Liver (tissue), 9 donors: Measurements from ENCODE around the gene RASGRF2. TPM values are rescaled to one million over a fixed set of nuclear protein-coding genes. Genes with fewer than 3 reads are reported as not detected.
"Not testable (repeated sequence)": the region's sequence is repeated elsewhere in the genome, so short reads cannot be mapped to it uniquely, and the experiment has no call there.

Source experiments
- DNase-seq: peaks from one replicate; pipeline ENCODE4 v3.0.0-alpha.2; 2017; ENCODE audit warnings: low spot score
- H3K27ac ChIP-seq, 2 donors: one replicate each; pipeline ENCODE4 v1.7.0; 2013; ENCODE audit warnings: inconsistent platforms in 2 of 2, low read length in 2 of 2, control low read depth in 1 of 2, low read depth in 1 of 2, mild to moderate bottlenecking in 1 of 2
- H3K27me3 ChIP-seq, 4 donors: one replicate each; pipeline versions ENCODE4 v1.6.1 to v1.7.0; 2013; ENCODE audit warnings: low read length in 3 of 4, inconsistent platforms in 1 of 4, mild to moderate bottlenecking in 1 of 4, moderate library complexity in 1 of 4; ENCODE audit not compliant: control insufficient read depth in 4 of 4, insufficient read depth in 4 of 4
- H3K36me3 ChIP-seq, 4 donors: one replicate each; pipeline versions ENCODE4 v1.6.1 to v1.7.0; 2013; ENCODE audit warnings: low read length in 3 of 4, mild to moderate bottlenecking in 3 of 4, low read depth in 1 of 4, moderate library complexity in 1 of 4; ENCODE audit not compliant: control insufficient read depth in 4 of 4, insufficient read depth in 3 of 4
- H3K4me1 ChIP-seq, 4 donors: one replicate each; pipeline versions ENCODE4 v1.6.1 to v1.7.0; 2013; ENCODE audit warnings: low read length in 3 of 4, mild to moderate bottlenecking in 3 of 4, moderate library complexity in 1 of 4; ENCODE audit not compliant: control insufficient read depth in 4 of 4, insufficient read depth in 4 of 4
- H3K4me3 ChIP-seq, 3 donors: one replicate each; pipeline versions ENCODE4 v1.6.1 to v1.7.0; 2013; ENCODE audit warnings: low read length in 3 of 3, control low read depth in 1 of 3, low read depth in 1 of 3, mild to moderate bottlenecking in 1 of 3
- H3K9ac ChIP-seq, 2 donors: one replicate each; pipeline ENCODE4 v1.7.0; 2013; ENCODE audit warnings: low read length in 2 of 2, mild to moderate bottlenecking in 2 of 2, moderate library complexity in 2 of 2, control low read depth in 1 of 2, low read depth in 1 of 2
- H3K9me3 ChIP-seq, 4 donors: one replicate each; pipeline versions ENCODE4 v1.6.1 to v1.7.0; 2013; ENCODE audit warnings: low read length in 3 of 4; ENCODE audit not compliant: control insufficient read depth in 4 of 4
- EGR1 ChIP-seq, 2 donors: IDR thresholded peaks; 2 replicates each; pipeline ENCODE4 v1.6.1; 2016 to 2018; ENCODE audit warnings: antibody characterized with exemption in 2 of 2, low read depth in 2 of 2
- FOXA1 ChIP-seq: IDR thresholded peaks from 2 replicates; pipeline ENCODE4 v1.6.1; 2016; ENCODE audit warnings: antibody characterized with exemption
- FOXA2 ChIP-seq: IDR thresholded peaks from 2 replicates; pipeline ENCODE4 v1.6.1; 2016; ENCODE audit warnings: antibody characterized with exemption
- GABPA ChIP-seq, 2 donors: IDR thresholded peaks in 1 of 2; conservative IDR thresholded peaks in 1 of 2; 2 replicates each; pipeline ENCODE4 v1.6.1; 2016; ENCODE audit warnings: antibody characterized with exemption in 2 of 2, mild to moderate bottlenecking in 1 of 2, moderate library complexity in 1 of 2
- HNF4A ChIP-seq, 2 donors: conservative IDR thresholded peaks; 2 replicates each; pipeline ENCODE4 v1.6.1; 2016; ENCODE audit warnings: antibody characterized with exemption in 2 of 2, mild to moderate bottlenecking in 2 of 2
- JUND ChIP-seq, 2 donors: IDR thresholded peaks; 2 replicates each; pipeline ENCODE4 v1.6.1; 2016; ENCODE audit warnings: antibody characterized with exemption in 2 of 2
- NR2F2 ChIP-seq: IDR thresholded peaks from 2 replicates; pipeline ENCODE4 v1.6.1; 2016; ENCODE audit warnings: antibody characterized with exemption
- RAD21 ChIP-seq, 2 donors: IDR thresholded peaks; 2 replicates each; pipeline ENCODE4 v1.6.1; 2016; ENCODE audit warnings: antibody characterized with exemption in 2 of 2, mild to moderate bottlenecking in 2 of 2
- RXRA ChIP-seq, 2 donors: IDR thresholded peaks; 2 replicates each; pipeline ENCODE4 v1.6.1; 2017 to 2018; ENCODE audit warnings: antibody characterized with exemption in 2 of 2, mild to moderate bottlenecking in 1 of 2
- SP1 ChIP-seq: IDR thresholded peaks from 2 replicates; pipeline ENCODE4 v1.6.1; 2018; ENCODE audit warnings: antibody characterized with exemption, mild to moderate bottlenecking
- TAF1 ChIP-seq: conservative IDR thresholded peaks from 2 replicates; pipeline ENCODE4 v1.6.1; 2016; ENCODE audit warnings: antibody characterized with exemption, mild to moderate bottlenecking
- YY1 ChIP-seq: IDR thresholded peaks from 2 replicates; pipeline ENCODE4 v1.6.1; 2016; ENCODE audit warnings: antibody characterized with exemption, mild to moderate bottlenecking
- WGBS: extraction: QIAGEN DNeasy Blood & Tissue Kit; methylation state at CpG from one replicate; pipeline ENCODE4 v1.1.7; 2013; 5-methylcytosine and 5-hydroxymethylcytosine counted together
- polyA plus RNA-seq, 2 donors: library from polyadenylated mRNA; stranded (reverse) in 1 of 2; unstranded in 1 of 2; fragments of 200-250 nt in 1 of 2; fragments of >200 nt in 1 of 2; fragmentation: Nextera tagmentation in 1 of 2; extraction: Ambion mirVana in 1 of 2; gene quantifications; one replicate each; pipeline versions ENCODE4 v1.2.1 to v1.2.3, GENCODE V29; 2013 to 2015
- total RNA-seq, 2 donors: library from RNA; depleted of rRNA; stranded (reverse); fragments of >200 nt; gene quantifications; one replicate each; pipeline ENCODE4 v1.2.3, GENCODE V29; 2014
- TF ChIP-seq, protein P1 (sequence below): IDR thresholded peaks from 2 replicates; pipeline ENCODE4 v1.6.1; 2016; ENCODE audit warnings: antibody characterized with exemption, mild to moderate bottlenecking
- TF ChIP-seq, protein P2 (sequence below): IDR thresholded peaks from 2 replicates; pipeline ENCODE4 v1.6.1; 2016; ENCODE audit warnings: antibody characterized with exemption
- TF ChIP-seq, protein P3 (sequence below): IDR thresholded peaks from 2 replicates; pipeline ENCODE4 v1.6.1; 2016; ENCODE audit warnings: antibody characterized with exemption
- TF ChIP-seq, protein P4 (sequence below): fragments of 150-350 bp; IDR thresholded peaks from 2 replicates; pipeline ENCODE4 v1.5.1; 2017; ENCODE audit warnings: improper control_type of control experiment, low read depth, low read length; ENCODE audit not compliant: missing input control
- TF ChIP-seq, protein P5 (sequence below): IDR thresholded peaks from 2 replicates; pipeline ENCODE4 v1.6.1; 2016; ENCODE audit warnings: antibody characterized with exemption
- donor health status: healthy.
- donor health status: healthy.
- donor health status: healthy.
- donor health status: healthy.
- donor health status: healthy.

RASGRF2 gene
- total and polyA plus RNA-seq, 4 donors = 0.12 to 3.3 (median 0.23) TPM

DNA sequence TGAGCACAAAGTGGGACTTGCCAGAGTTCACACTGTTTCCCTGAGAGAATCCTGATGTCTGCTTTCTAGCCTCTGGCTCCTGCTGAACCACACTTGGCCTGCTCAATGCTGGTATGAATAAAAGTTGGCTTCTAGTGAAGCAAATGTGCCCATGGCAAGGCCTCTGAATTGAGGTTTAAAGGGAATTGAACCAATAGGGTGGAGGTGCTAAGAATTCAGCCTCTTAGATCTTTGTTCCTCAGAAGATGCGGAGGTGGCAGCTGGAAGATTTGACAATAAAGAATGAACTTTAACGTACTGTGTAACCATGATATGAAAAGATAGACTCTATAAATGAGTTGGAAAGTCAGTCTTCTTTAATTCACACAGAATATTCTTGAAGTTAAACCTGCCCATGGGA, 57.2 kb downstream of the RASGRF2 start (continued):
- TF ChIP-seq, protein P1, sequence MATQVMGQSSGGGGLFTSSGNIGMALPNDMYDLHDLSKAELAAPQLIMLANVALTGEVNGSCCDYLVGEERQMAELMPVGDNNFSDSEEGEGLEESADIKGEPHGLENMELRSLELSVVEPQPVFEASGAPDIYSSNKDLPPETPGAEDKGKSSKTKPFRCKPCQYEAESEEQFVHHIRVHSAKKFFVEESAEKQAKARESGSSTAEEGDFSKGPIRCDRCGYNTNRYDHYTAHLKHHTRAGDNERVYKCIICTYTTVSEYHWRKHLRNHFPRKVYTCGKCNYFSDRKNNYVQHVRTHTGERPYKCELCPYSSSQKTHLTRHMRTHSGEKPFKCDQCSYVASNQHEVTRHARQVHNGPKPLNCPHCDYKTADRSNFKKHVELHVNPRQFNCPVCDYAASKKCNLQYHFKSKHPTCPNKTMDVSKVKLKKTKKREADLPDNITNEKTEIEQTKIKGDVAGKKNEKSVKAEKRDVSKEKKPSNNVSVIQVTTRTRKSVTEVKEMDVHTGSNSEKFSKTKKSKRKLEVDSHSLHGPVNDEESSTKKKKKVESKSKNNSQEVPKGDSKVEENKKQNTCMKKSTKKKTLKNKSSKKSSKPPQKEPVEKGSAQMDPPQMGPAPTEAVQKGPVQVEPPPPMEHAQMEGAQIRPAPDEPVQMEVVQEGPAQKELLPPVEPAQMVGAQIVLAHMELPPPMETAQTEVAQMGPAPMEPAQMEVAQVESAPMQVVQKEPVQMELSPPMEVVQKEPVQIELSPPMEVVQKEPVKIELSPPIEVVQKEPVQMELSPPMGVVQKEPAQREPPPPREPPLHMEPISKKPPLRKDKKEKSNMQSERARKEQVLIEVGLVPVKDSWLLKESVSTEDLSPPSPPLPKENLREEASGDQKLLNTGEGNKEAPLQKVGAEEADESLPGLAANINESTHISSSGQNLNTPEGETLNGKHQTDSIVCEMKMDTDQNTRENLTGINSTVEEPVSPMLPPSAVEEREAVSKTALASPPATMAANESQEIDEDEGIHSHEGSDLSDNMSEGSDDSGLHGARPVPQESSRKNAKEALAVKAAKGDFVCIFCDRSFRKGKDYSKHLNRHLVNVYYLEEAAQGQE = no peak
- no peak for TF ChIP-seq SP1
- TF ChIP-seq HNF4A (conservative IDR thresholded peaks at IDR 0.05) = no peak

DNA sequence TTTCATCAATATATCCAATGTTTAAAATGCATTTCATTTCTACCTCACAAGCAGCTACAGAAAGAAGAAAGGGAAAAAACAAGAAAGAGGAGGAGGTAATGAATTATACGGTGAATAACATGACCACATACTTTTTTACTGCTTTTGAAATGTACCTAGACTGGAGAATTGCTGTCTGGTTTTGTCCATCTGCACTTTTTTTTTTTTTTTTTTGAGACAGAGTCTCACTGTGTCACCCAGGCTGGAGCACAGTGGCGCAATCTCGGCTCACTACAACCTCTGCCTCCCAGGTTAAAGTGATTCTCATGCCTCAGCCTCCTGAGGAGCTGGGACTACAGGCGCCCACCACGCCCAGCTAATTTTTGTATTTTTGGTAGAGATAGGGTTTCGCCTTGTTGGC, 58.4 kb downstream of the RASGRF2 start:
- H3K27ac ChIP-seq, H3K9ac ChIP-seq, H3K27me3 ChIP-seq, H3K36me3 ChIP-seq, H3K4me1 ChIP-seq, DNase-seq, H3K4me3 ChIP-seq, H3K9me3 ChIP-seq: not testable (repeated sequence)
- 95% methylated on average over 6 of the region's 6 CpGs for WGBS

DNA sequence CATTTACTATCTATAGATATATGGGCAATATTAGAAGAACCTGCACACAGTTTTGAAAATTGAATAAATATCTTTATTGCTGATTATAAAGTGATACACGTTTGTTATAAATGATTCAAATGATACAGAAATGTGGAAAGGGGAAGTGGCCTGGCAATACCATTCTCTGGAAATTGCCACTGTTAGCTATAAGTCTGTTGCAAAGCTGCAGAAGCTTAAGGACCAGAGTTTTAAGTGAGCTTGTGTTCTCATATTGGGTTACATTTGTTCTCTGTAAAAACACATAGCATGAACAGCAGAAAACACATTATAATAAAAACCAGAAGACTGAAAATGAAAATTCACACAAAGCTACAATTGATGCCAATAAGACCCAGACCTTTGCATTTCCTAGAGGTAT, 59.6 kb downstream of the RASGRF2 start:
- WGBS = 48% methylated on average over 1 of the region's 1 CpG
- no peaks in the 10 kb centered on the region for H3K4me1 ChIP-seq
- TF ChIP-seq FOXA2 (no peak), RXRA (IDR thresholded peaks at IDR 0.05) (no peak), JUND (IDR thresholded peaks at IDR 0.05) (no peak), YY1 (no peak), FOXA1 (no peak), TAF1 (no peak), EGR1 (IDR thresholded peaks at IDR 0.05; ENCODE audit: low read depth in 2 of 2) (no peak), HNF4A (conservative IDR thresholded peaks at IDR 0.05) (no peak), RAD21 (IDR thresholded peaks at IDR 0.05) (no peak), GABPA (IDR thresholded peaks at IDR 0.05 in 1 of 2, conservative IDR thresholded peaks at IDR 0.05 in 1 of 2) (no peak), NR2F2 (no peak)
- TF ChIP-seq, protein P2, sequence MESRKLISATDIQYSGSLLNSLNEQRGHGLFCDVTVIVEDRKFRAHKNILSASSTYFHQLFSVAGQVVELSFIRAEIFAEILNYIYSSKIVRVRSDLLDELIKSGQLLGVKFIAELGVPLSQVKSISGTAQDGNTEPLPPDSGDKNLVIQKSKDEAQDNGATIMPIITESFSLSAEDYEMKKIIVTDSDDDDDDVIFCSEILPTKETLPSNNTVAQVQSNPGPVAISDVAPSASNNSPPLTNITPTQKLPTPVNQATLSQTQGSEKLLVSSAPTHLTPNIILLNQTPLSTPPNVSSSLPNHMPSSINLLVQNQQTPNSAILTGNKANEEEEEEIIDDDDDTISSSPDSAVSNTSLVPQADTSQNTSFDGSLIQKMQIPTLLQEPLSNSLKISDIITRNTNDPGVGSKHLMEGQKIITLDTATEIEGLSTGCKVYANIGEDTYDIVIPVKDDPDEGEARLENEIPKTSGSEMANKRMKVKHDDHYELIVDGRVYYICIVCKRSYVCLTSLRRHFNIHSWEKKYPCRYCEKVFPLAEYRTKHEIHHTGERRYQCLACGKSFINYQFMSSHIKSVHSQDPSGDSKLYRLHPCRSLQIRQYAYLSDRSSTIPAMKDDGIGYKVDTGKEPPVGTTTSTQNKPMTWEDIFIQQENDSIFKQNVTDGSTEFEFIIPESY = no peak
- TF ChIP-seq, protein P1 = no peak
- TF ChIP-seq, protein P3, sequence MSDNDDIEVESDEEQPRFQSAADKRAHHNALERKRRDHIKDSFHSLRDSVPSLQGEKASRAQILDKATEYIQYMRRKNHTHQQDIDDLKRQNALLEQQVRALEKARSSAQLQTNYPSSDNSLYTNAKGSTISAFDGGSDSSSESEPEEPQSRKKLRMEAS = no peak
- TF ChIP-seq, protein P4, sequence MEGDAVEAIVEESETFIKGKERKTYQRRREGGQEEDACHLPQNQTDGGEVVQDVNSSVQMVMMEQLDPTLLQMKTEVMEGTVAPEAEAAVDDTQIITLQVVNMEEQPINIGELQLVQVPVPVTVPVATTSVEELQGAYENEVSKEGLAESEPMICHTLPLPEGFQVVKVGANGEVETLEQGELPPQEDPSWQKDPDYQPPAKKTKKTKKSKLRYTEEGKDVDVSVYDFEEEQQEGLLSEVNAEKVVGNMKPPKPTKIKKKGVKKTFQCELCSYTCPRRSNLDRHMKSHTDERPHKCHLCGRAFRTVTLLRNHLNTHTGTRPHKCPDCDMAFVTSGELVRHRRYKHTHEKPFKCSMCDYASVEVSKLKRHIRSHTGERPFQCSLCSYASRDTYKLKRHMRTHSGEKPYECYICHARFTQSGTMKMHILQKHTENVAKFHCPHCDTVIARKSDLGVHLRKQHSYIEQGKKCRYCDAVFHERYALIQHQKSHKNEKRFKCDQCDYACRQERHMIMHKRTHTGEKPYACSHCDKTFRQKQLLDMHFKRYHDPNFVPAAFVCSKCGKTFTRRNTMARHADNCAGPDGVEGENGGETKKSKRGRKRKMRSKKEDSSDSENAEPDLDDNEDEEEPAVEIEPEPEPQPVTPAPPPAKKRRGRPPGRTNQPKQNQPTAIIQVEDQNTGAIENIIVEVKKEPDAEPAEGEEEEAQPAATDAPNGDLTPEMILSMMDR = no peak
- TF ChIP-seq, protein P5, sequence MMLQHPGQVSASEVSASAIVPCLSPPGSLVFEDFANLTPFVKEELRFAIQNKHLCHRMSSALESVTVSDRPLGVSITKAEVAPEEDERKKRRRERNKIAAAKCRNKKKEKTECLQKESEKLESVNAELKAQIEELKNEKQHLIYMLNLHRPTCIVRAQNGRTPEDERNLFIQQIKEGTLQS = no peak
- H3K36me3 ChIP-seq = no peaks in the 10 kb centered on the region
- H3K27ac ChIP-seq = no peak overlapping the region
- H3K4me3 ChIP-seq = no peak overlapping the region
- no peaks in the 10 kb centered on the region for H3K9me3 ChIP-seq
- H3K9ac ChIP-seq = no peak overlapping the region
- H3K27me3 ChIP-seq = no peaks in the 10 kb centered on the region
- DNase-seq = no peak
